Mucosa of descending colon (tissue), 3 donors: Measurements from ENCODE around the gene B3GNT9. TPM values are rescaled to one million over a fixed set of nuclear protein-coding genes. Genes with fewer than 3 reads are reported as not detected.

Source experiments
- ATAC-seq: fragments of 200-7000 bp; cut with Tn5 transposase; one replicate; pipeline ENCODE4 v1.9.1; 2020; ENCODE audit warnings: mild to moderate bottlenecking, moderate library complexity
- DNase-seq, 3 donors: peaks; one replicate each; pipeline ENCODE4 v3.0.0-alpha.2; 2020
- H3K36me3 ChIP-seq: fragments of 200-600 bp; one replicate; pipeline ENCODE4 v1.8.0; 2021; ENCODE audit warnings: low read depth, mild to moderate bottlenecking
- H3K4me1 ChIP-seq: fragments of 200-600 bp; one replicate; pipeline ENCODE4 v1.8.0; 2021; ENCODE audit warnings: low read depth, mild to moderate bottlenecking
- H3K4me3 ChIP-seq: fragments of 200-600 bp; one replicate; pipeline ENCODE4 v1.8.0; 2021; ENCODE audit warnings: mild to moderate bottlenecking
- H3K9me3 ChIP-seq: fragments of 200-600 bp; one replicate; pipeline ENCODE4 v1.8.0; 2021; ENCODE audit warnings: mild to moderate bottlenecking
- intact Hi-C, 2 donors: fragments of 100-400 bp; cut with DNase I in 1 of 2; cut with micrococcal nuclease in 1 of 2; formaldehyde crosslinking; loops; one replicate each; pipeline versions ENCODE4 v1.11.0 to v1.11.1; 2022; cut with DNase I, micrococcal nuclease
- total RNA-seq, 3 donors: library from RNA; stranded (reverse); fragmentation: NEBNext Ultra II Directional in 2 of 3; extraction: Animal tissue kit (Norgen Biotek cat#: 25700) in 2 of 3; gene quantifications; one replicate each; pipeline versions ENCODE4 v1.2.1 to v1.2.4, GENCODE V29; 2021 to 2023
- TF ChIP-seq, protein P1 (sequence below): fragments of 200-600 bp; IDR thresholded peaks from one replicate; pipeline ENCODE4 v1.8.0; 2022; ENCODE audit warnings: antibody characterized with exemption, mild to moderate bottlenecking
- donor health status: DM: no; HTN: no; CAD: no; lungs with moderate emphysema.
- donor health status: DM: no; HTN: no; CAD: no.
- donor health status: DM: no; HTN: yes; CAD: no.

B3GNT9 gene
- total RNA-seq, 3 donors from 2014 or later = 1.5 to 8.4 (median 4.0) TPM

DNA sequence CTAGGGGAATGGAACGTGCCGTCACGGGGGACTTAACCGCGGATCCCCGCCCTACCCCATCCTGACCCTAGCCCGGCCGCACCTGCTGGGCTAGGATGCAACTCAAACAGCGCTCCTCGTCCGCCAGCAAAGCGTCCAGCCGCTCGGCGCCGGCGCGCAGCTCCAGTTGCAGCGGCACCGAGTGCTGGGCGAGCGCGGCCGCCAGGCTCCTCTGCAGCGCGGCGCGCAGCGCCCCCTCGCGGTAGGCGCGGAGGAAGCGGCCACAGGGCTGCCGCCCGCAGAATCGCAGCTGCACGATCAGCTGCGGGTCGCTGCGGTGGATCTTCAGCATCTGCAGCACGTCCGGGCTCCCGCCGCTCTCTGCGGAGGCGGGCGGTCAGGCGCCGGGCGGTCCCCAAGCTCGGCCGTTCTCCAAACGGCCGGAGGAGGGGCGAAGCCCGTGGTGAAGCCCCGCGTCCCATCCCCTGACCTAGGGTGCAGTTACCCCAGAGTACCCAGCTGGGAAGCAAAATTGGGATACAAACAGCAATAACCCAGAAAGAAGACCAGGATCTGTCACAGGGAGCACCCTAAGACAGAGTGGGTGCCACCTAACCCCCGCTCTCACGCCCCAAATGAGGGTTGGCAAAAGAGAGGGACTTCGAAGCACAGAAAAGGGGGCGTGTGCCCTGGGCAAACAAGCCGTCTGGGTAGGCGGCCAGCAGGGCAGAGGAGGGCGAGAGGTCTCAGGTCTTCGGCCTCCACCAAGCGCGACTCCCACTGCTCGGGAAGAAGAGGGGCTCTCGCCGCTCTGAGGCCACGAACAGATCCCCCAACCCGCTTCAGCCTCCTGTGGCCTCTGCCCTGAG, 4.7 kb upstream of the B3GNT9 start:
- DNase-seq = peak; percentile 79 to 86 (median 81)
- H3K4me3 ChIP-seq = no peak overlapping the region
- intact Hi-C loops = loop anchor here in 1 of 2 donors (10.0 kb wide), 1 partner anchor 201 kb away; no protein-coding TSS in a partner anchor
- TF ChIP-seq, protein P1, sequence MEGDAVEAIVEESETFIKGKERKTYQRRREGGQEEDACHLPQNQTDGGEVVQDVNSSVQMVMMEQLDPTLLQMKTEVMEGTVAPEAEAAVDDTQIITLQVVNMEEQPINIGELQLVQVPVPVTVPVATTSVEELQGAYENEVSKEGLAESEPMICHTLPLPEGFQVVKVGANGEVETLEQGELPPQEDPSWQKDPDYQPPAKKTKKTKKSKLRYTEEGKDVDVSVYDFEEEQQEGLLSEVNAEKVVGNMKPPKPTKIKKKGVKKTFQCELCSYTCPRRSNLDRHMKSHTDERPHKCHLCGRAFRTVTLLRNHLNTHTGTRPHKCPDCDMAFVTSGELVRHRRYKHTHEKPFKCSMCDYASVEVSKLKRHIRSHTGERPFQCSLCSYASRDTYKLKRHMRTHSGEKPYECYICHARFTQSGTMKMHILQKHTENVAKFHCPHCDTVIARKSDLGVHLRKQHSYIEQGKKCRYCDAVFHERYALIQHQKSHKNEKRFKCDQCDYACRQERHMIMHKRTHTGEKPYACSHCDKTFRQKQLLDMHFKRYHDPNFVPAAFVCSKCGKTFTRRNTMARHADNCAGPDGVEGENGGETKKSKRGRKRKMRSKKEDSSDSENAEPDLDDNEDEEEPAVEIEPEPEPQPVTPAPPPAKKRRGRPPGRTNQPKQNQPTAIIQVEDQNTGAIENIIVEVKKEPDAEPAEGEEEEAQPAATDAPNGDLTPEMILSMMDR = peak; percentile 98
- ATAC-seq = peak; percentile 66
- H3K4me1 ChIP-seq = peaks cover 28% of the 10 kb centered on the region
- no peaks in the 10 kb centered on the region for H3K9me3 ChIP-seq
- no peaks in the 10 kb centered on the region for H3K36me3 ChIP-seq

DNA sequence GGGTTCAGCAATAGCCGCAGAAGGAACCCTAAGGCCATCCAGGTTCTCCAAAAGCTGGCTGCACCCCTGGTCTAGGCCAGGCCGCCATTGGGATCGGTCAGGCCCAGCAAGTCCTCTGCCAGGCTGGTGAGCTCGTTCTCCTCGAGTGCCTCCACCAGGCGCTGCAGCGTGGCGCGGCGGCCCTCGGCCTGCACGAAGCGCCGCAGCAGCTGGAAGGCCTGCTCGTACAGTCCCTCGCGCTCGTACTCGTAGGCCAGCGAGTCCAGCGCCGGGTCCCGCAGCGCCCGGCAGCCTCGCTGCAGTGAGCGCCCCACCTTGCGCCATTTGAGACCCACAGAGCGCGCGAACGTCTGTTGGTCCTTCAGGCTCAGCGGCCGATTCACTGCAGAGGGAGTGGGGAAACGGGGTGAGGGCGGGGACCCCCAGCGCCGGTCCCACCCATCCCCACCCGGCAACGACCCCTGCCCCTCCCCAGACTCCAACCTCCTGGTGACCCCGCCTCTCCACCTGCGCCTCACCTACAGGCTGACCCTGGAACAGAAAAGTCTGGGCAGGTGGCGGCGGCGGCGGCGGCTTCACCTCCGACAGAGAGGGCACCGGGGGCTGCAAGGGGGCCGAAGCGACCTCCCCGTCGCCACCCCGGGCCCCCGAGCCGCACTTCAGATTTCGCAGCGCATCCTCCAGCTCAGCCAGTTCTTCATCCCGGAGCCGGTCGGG, 3.9 kb upstream of the B3GNT9 start:
- ATAC-seq (no peak), DNase-seq (peak in 2 of 3 donors; percentile 21 to 58)
- TF ChIP-seq, protein P1 = no peak
- intact Hi-C loops = loop anchor here in 1 of 2 donors (10.0 kb wide), 1 partner anchor 200 kb away; no protein-coding TSS in a partner anchor
- peaks cover 35% of the 10 kb centered on the region for H3K4me1 ChIP-seq
- no peaks in the 10 kb centered on the region for H3K9me3 ChIP-seq
- no peak overlapping the region for H3K4me3 ChIP-seq
- H3K36me3 ChIP-seq = no peaks in the 10 kb centered on the region

DNA sequence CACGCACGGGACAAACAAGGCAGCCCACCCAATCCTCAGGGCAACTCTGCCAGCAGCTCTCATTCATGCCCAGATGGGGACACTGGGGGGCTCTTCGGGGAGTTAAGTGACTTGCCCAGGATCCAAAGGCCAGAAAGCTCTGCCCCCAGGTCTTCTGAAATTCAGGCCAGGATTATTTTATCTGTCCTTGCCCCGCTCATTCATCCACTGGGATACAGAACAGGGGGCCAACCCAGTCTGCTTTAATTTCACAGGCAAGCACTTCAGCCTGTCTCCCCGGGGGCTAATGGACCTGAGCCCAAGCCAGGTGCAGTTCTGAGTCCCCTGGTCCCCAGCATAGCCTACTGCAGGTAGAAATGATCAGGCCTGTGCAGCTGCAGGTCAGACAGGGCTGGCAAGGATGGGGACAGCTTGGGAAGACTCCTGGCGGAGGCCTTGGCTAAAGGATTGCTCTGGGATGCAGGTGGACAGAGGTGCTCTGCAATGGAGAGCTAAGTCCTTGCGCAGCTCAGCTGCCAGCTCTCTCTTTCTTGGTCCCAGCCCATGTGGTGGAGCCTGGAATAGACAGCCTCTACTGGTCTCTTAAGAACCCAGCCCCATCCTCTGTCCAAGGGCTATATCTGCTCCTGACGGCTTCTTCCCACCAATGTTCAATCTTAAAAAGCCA, 766 bp upstream of the B3GNT9 start:
- peaks cover 25% of the 10 kb centered on the region for H3K4me1 ChIP-seq
- TF ChIP-seq, protein P1 = no peak
- intact Hi-C loops = loop anchor here in 1 of 2 donors (10.0 kb wide), 1 partner anchor 197 kb away; no protein-coding TSS in a partner anchor
- no peak for ATAC-seq
- no peaks in the 10 kb centered on the region for H3K9me3 ChIP-seq
- H3K4me3 ChIP-seq = no peak overlapping the region
- no peak for DNase-seq
- H3K36me3 ChIP-seq = peaks cover 4% of the 10 kb centered on the region

DNA sequence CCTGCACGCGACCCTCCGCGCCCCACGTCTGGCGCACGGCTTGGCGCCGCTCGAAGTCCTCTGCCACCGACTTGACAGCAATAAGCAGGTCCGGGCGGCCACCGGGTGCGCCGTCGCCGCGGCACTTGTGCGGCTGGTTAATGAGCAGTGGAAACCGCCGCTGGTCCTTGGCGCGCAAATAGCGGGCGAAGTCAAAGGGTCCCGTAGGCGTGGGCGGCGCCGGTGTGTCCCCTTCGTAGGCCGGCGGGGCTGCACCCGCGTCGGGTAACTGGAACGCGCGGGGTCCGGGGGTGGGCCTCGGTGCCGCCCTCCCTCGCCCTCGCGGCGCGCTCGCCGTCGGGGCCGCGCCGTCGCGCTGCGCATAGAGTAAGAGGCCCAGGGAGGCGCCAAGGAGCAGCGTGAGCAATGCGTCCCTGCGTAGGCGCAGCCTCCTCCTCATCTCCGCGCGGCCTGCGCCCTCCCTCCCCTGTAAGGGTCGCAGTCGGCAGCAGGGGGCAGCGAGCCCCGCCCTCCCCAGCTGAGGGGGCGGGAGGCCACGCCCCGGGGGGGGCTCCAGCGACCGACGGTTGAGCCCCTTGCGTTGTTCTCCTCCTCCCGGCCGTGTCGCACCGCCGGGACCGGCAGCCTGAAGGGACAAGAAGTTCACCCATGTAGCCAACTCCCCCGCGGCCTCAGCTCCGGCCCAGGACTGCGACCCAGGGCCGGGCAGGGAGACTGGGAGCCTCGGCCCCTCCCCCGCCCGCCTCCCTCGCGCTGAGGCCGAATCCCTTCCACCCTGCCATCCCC, 558 bp downstream of the B3GNT9 start:
- TF ChIP-seq, protein P1 = no peak
- peak overlapping the region; percentile 24 for H3K4me3 ChIP-seq
- peak in 2 of 3 donors; percentile 40 to 69 for DNase-seq
- ATAC-seq = peak; percentile 67
- peaks cover 15% of the 10 kb centered on the region for H3K4me1 ChIP-seq
- no peaks in the 10 kb centered on the region for H3K9me3 ChIP-seq
- peaks cover 13% of the 10 kb centered on the region for H3K36me3 ChIP-seq
- intact Hi-C loops = loop anchor here in 1 of 2 donors (10.0 kb wide), 1 partner anchor 195 kb away; no protein-coding TSS in a partner anchor
